ENCODE data around the gene DUSP7. TPM values are rescaled to one million over a fixed set of nuclear protein-coding genes. Genes with fewer than 3 reads are reported as not detected.
A peak's percentile ranks its signal among the peaks of the same experiment; 100 is the strongest.

Gene DUSP7, protein sequence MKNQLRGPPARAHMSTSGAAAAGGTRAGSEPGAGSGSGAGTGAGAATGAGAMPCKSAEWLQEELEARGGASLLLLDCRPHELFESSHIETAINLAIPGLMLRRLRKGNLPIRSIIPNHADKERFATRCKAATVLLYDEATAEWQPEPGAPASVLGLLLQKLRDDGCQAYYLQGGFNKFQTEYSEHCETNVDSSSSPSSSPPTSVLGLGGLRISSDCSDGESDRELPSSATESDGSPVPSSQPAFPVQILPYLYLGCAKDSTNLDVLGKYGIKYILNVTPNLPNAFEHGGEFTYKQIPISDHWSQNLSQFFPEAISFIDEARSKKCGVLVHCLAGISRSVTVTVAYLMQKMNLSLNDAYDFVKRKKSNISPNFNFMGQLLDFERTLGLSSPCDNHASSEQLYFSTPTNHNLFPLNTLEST
- total RNA-seq, result 1 to 10 TPM; 2.2 to 8.2 (median 6.2) TPM

- intact Hi-C loops (cut with DNase I; ENCODE audit: low total_unique reads), result loop anchor here (10.0 kb wide), 1 partner anchor 52 kb away; no protein-coding TSS in a partner anchor
- no peaks in the 10 kb centered on the region for H3K36me3 ChIP-seq
- in situ Hi-C loops (cut with MboI; ENCODE audit: low pct_ligation_motif_present in 1 of 4, low pct_unique_long_range_greater_than_20kb in 1 of 4, low sequenced_read_pairs in 3 of 4), result loop anchor here in 1 of 4 donors (10.0 kb wide), 1 partner anchor 52 kb away; no protein-coding TSS in a partner anchor
- peak; percentile 77 for DNase-seq
- H3K4me1 ChIP-seq, result peaks cover 17 to 55% (median 45%) of the 10 kb centered on the region in 4 donors
- 0% methylated on average over 16 of the region's 51 CpGs; no CpG with 5 or more reads in 1 of the 2 donors for WGBS, 2 donors (ENCODE audit: low coverage in 1 of 2)
- H3K27ac ChIP-seq, result peak within 1 kb of the TSS; percentile 88 to 96 (median 92)
- no peaks in the 10 kb centered on the region for H3K27me3 ChIP-seq
- TF ChIP-seq, protein P1, sequence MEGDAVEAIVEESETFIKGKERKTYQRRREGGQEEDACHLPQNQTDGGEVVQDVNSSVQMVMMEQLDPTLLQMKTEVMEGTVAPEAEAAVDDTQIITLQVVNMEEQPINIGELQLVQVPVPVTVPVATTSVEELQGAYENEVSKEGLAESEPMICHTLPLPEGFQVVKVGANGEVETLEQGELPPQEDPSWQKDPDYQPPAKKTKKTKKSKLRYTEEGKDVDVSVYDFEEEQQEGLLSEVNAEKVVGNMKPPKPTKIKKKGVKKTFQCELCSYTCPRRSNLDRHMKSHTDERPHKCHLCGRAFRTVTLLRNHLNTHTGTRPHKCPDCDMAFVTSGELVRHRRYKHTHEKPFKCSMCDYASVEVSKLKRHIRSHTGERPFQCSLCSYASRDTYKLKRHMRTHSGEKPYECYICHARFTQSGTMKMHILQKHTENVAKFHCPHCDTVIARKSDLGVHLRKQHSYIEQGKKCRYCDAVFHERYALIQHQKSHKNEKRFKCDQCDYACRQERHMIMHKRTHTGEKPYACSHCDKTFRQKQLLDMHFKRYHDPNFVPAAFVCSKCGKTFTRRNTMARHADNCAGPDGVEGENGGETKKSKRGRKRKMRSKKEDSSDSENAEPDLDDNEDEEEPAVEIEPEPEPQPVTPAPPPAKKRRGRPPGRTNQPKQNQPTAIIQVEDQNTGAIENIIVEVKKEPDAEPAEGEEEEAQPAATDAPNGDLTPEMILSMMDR (IDR thresholded peaks at IDR 0.05), result peak in 1 of 5 experiments; percentile 17
- no peak for TF ChIP-seq EP300 (IDR thresholded peaks at IDR 0.05; ENCODE audit: low read depth)
- no peaks in the 10 kb centered on the region for H3K9me3 ChIP-seq
- peak within 1 kb of the TSS; percentile 67 to 91 (median 82) for H3K4me3 ChIP-seq
These were observed at the start of gene DUSP7 for GRCh38 chr3:52056521-52056967. DUSP7 (minus strand) TSS chr3:52056571; CDS start chr3:52056366, 205 bp downstream.

GRCh38 chr3:52104684-52105640, 48.6 kb upstream of the DUSP7 start:
- intact Hi-C loops (cut with DNase I; ENCODE audit: low total_unique reads) (no loop called here), in situ Hi-C loops (cut with MboI; ENCODE audit: low pct_ligation_motif_present in 1 of 4, low pct_unique_long_range_greater_than_20kb in 1 of 4, low sequenced_read_pairs in 3 of 4) (no loop called here)
- no peaks in the 10 kb centered on the region for H3K36me3 ChIP-seq
- H3K27me3 ChIP-seq, result no peaks in the 10 kb centered on the region
- no peak overlapping the region for H3K27ac ChIP-seq
- H3K4me3 ChIP-seq, result no peak overlapping the region
- no peaks in the 10 kb centered on the region for H3K4me1 ChIP-seq
- DNase-seq, result no peak
- H3K9me3 ChIP-seq, result peaks cover 0 to 6% of the 10 kb centered on the region in 2 donors
- 67 to 95% methylated on average over 1 to 10 of the region's 10 CpGs for WGBS, 2 donors (ENCODE audit: low coverage in 1 of 2)
- no peak for TF ChIP-seq EP300 (IDR thresholded peaks at IDR 0.05; ENCODE audit: low read depth)
- no peak for TF ChIP-seq POLR2AphosphoS5 (IDR thresholded peaks at IDR 0.05)
- TF ChIP-seq, protein P1 (IDR thresholded peaks at IDR 0.05), result no peak
- TF ChIP-seq POLR2A (IDR thresholded peaks at IDR 0.05), result no peak

DNA sequence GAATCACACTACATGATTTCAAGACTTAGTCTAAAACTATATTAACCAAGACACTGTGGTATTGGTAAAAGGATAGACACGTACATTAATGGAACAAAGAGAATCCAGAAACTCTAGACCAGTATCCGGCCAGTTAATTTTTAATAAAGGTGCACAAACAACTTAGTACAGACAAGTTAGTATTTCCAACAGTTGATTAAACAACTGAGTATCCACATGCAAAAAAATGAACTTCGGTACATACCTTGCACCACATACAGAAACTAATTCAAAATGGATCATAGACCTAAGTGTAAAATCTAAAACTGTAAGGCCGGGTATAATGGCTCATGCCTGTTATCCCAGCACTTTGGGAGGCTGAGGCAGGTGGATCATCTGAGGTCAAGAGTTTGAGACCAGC, 46.6 kb upstream of the DUSP7 start:
- in situ Hi-C loops (cut with MboI; ENCODE audit: low pct_ligation_motif_present in 1 of 4, low pct_unique_long_range_greater_than_20kb in 1 of 4, low sequenced_read_pairs in 3 of 4), result no loop called here

More for the DNA sequence above, 46.6 kb upstream of the DUSP7 start:
- Histone ChIP-seq H3K4me3 (no peak overlapping the region), H3K27me3 (no peaks in the 10 kb centered on the region), H3K27ac (no peak overlapping the region), H3K4me1 (no peaks in the 10 kb centered on the region), H3K9me3 (peaks cover 0 to 6% of the 10 kb centered on the region in 2 donors), H3K36me3 (no peaks in the 10 kb centered on the region)
- TF ChIP-seq POLR2AphosphoS5 (IDR thresholded peaks at IDR 0.05), result no peak
- no peak for TF ChIP-seq EP300 (IDR thresholded peaks at IDR 0.05; ENCODE audit: low read depth)
- TF ChIP-seq POLR2A (IDR thresholded peaks at IDR 0.05), result no peak
- TF ChIP-seq, protein P1 (IDR thresholded peaks at IDR 0.05), result no peak
- DNase-seq, result no peak
- intact Hi-C loops (cut with DNase I; ENCODE audit: low total_unique reads), result no loop called here
- WGBS, 2 donors (ENCODE audit: low coverage in 1 of 2), result 94 to 98% methylated on average over 4 of the region's 4 CpGs

Measured in transverse colon (tissue), 4 donors.